Activated naive CD4-positive, alpha-beta T cell treated with anti-CD3 and anti-CD28 coated beads for 36 hours (primary cell): ENCODE measurements around the gene ISG15. TPM values are rescaled to one million over a fixed set of nuclear protein-coding genes. Genes with fewer than 3 reads are reported as not detected.
"Not testable (repeated sequence)": the region's sequence is repeated elsewhere in the genome, so short reads cannot be mapped to it uniquely, and the experiment has no call there.

Experiments used
- CTCF ChIA-PET: fragments of 350-600 bp; sonication (Branson Sonifier 250); formaldehyde crosslinking; loops from one replicate; lab custom pipeline; 2021; ENCODE audit warnings: antibody characterized with exemption; lab: Charles Lee
- DNase-seq: peaks from one replicate; pipeline ENCODE4 v3.0.0-alpha.2; 2020
- H3K27ac Mint-ChIP-seq: one replicate; pipeline ENCODE4 v1.8.0; 2021; ENCODE audit warnings: mild to moderate bottlenecking, mixed read lengths
- H3K27me3 Mint-ChIP-seq: one replicate; pipeline ENCODE4 v1.8.0; 2021; ENCODE audit warnings: low read depth, mixed read lengths
- H3K36me3 Mint-ChIP-seq: one replicate; pipeline ENCODE4 v1.8.0; 2021; ENCODE audit warnings: low read depth, mixed read lengths
- H3K4me1 Mint-ChIP-seq: one replicate; pipeline ENCODE4 v1.8.0; 2021; ENCODE audit warnings: low read depth, mixed read lengths
- H3K4me3 Mint-ChIP-seq: one replicate; pipeline ENCODE4 v1.8.0; 2021; ENCODE audit warnings: mild to moderate bottlenecking, moderate library complexity, mixed read lengths
- H3K9me3 Mint-ChIP-seq: one replicate; pipeline ENCODE4 v1.8.0; 2021; ENCODE audit warnings: mixed read lengths
- intact Hi-C: fragments of 100-400 bp; cut with micrococcal nuclease; formaldehyde crosslinking; loops from one replicate; pipeline ENCODE4 v1.15.1; 2023
- total RNA-seq, 2 experiments: library from RNA; stranded (reverse); gene quantifications; one replicate each; pipeline ENCODE4 v1.2.3, GENCODE V29; 2021

The ISG15 gene
- total RNA-seq, 2 experiments from 2014 or later, result 143 to 147 TPM

- intact Hi-C loops, DNase-seq, CTCF ChIA-PET, H3K36me3 Mint-ChIP-seq, H3K4me3 Mint-ChIP-seq, H3K27ac Mint-ChIP-seq: not testable (repeated sequence)
- Mint-ChIP-seq H3K27me3 (peaks cover 20% of the 10 kb centered on the region), H3K4me1 (peaks cover 20% of the 10 kb centered on the region), H3K9me3 (peaks cover 12% of the 10 kb centered on the region)
Measured at GRCh38 chr1:988061-988460, 25.2 kb upstream of the ISG15 start.

DNA sequence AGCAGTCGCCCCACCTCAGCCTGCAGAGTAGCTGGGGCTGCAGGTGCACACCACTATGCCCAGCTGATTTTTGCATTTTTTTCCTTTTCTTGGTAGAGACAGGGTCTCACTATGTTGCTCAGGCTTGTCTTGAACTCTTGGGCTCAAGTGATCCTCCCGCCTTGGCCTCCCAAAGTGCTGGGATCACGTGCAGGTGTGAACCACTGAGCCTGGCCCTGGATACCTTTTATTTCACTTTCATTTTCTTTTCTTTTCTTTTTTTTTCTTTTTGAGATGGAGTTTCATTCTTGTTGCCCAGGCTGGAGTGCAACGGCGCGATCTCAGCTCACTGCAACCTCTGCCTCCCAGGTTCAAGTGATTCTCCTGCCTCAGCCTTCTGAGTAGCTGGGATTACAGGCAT is 22.0 kb upstream of the ISG15 start:
- Mint-ChIP-seq H3K4me1 (peaks cover 24% of the 10 kb centered on the region), H3K27me3 (peaks cover 19% of the 10 kb centered on the region), H3K9me3 (peaks cover 12% of the 10 kb centered on the region)
- H3K36me3 Mint-ChIP-seq, DNase-seq, H3K27ac Mint-ChIP-seq, intact Hi-C loops, H3K4me3 Mint-ChIP-seq: not testable (repeated sequence)
- CTCF ChIA-PET, result interaction anchor here (1.6 kb wide), 1 partner anchor 22 kb away, joined by 4 read pairs; the partner anchor contains the start of gene ISG15

DNA sequence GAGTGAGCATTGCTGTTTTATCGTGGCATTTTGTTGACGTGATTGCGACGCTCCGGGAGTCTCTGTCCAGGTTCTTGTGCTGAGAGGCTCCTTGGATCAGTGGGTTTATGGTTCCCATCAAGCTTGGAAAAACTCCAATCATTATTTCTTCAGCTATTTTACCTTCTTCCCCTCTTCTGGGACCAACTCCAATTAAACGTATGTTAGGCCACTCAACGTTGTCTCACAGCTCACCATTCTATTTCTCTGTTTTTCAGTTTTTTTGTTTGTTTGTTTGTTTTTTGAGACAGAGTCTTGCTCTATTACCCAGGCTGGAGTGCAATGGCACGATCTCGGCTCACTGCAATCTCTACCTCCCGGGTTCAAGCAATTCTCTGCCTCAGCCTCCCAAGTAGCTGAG is 21.4 kb upstream of the ISG15 start:
- Mint-ChIP-seq H3K4me3 (no peak overlapping the region), H3K27ac (peak overlapping the region; percentile 72), H3K4me1 (peaks cover 24% of the 10 kb centered on the region), H3K27me3 (peaks cover 19% of the 10 kb centered on the region), H3K36me3 (peaks cover 1% of the 10 kb centered on the region), H3K9me3 (peaks cover 12% of the 10 kb centered on the region)
- intact Hi-C loops, result no loop called here
- CTCF ChIA-PET, result interaction anchor here (0.6 to 1.7 kb wide), 6 partner anchors 9 to 196 kb away, joined by 3 to 6 read pairs (median 3); partner anchors contain the start of gene ISG15
- DNase-seq, result no peak

DNA sequence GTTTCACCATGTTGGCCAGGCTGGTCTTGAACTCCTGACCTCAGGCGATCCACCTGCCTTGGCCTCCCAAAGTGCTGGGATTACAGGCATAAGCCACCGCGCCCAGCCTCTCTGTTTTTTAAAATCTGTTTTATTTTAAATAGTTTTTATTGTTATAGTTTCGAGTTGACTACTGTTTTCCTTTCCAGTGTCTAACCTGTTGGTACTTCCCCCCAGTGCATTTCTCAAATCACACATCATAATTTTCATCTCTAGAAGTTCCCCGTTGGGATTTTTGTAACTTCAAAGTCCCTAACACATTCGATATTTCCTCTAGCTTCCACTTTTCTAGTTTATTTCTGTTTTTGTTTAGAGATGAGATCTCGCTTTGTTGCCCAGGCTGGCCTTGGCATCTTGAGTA is 20.9 kb upstream of the ISG15 start:
- peaks cover 1% of the 10 kb centered on the region for H3K36me3 Mint-ChIP-seq
- intact Hi-C loops, result no loop called here
- H3K4me3 Mint-ChIP-seq, result no peak overlapping the region
- DNase-seq, result peak; percentile 47
- CTCF ChIA-PET, result interaction anchor here (0.6 to 1.7 kb wide), 7 partner anchors 9 to 284 kb away, joined by 3 to 6 read pairs (median 3); partner anchors contain the start of gene ISG15
- peaks cover 24% of the 10 kb centered on the region for H3K4me1 Mint-ChIP-seq
- peaks cover 12% of the 10 kb centered on the region for H3K9me3 Mint-ChIP-seq
- peak overlapping the region; percentile 85 for H3K27ac Mint-ChIP-seq
- H3K27me3 Mint-ChIP-seq, result peaks cover 21% of the 10 kb centered on the region

GRCh38 chr1:993379-993995 is 19.8 kb upstream of the ISG15 start:
- Mint-ChIP-seq H3K27ac (no peak overlapping the region), H3K9me3 (peaks cover 12% of the 10 kb centered on the region), H3K4me3 (no peak overlapping the region), H3K36me3 (peaks cover 1% of the 10 kb centered on the region), H3K4me1 (peaks cover 24% of the 10 kb centered on the region), H3K27me3 (peaks cover 24% of the 10 kb centered on the region)
- intact Hi-C loops, result no loop called here
- CTCF ChIA-PET, result interaction anchor here (1.2 to 1.7 kb wide), 4 partner anchors 8 to 70 kb away, joined by 3 to 4 read pairs (median 3); no protein-coding TSS in a partner anchor
- DNase-seq, result no peak

DNA sequence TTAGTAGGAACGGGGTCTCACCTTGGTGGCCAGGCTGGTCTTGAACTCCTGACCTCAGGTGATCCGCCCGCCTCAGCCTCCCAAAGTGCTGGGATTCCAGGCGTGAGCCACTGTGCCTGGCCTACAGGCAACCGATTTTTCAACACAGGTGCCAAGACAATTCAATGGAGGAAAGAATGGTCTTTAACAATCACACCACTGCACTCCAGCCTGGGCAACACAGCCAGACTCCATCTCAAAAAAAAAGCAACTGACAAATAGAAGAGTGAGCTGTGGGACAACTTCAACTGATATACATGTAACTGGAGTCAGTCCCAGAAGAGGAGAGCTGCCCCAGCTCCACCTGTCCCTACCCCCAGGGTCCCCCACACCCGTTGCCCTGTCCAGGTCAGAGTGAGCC is 18.8 kb upstream of the ISG15 start:
- Mint-ChIP-seq H3K9me3 (peaks cover 12% of the 10 kb centered on the region), H3K27me3 (peaks cover 18% of the 10 kb centered on the region), H3K4me1 (peaks cover 26% of the 10 kb centered on the region)
- not testable (repeated sequence) for H3K4me3 Mint-ChIP-seq, DNase-seq, H3K36me3 Mint-ChIP-seq, H3K27ac Mint-ChIP-seq
- CTCF ChIA-PET, result interaction anchor here (0.7 to 1.3 kb wide), 3 partner anchors 9 to 282 kb away, joined by 3 to 5 read pairs (median 3); no protein-coding TSS in a partner anchor
- intact Hi-C loops, result loop anchor here (2.0 kb wide), 1 partner anchor 18 kb away; the partner anchor contains the start of gene ISG15

DNA sequence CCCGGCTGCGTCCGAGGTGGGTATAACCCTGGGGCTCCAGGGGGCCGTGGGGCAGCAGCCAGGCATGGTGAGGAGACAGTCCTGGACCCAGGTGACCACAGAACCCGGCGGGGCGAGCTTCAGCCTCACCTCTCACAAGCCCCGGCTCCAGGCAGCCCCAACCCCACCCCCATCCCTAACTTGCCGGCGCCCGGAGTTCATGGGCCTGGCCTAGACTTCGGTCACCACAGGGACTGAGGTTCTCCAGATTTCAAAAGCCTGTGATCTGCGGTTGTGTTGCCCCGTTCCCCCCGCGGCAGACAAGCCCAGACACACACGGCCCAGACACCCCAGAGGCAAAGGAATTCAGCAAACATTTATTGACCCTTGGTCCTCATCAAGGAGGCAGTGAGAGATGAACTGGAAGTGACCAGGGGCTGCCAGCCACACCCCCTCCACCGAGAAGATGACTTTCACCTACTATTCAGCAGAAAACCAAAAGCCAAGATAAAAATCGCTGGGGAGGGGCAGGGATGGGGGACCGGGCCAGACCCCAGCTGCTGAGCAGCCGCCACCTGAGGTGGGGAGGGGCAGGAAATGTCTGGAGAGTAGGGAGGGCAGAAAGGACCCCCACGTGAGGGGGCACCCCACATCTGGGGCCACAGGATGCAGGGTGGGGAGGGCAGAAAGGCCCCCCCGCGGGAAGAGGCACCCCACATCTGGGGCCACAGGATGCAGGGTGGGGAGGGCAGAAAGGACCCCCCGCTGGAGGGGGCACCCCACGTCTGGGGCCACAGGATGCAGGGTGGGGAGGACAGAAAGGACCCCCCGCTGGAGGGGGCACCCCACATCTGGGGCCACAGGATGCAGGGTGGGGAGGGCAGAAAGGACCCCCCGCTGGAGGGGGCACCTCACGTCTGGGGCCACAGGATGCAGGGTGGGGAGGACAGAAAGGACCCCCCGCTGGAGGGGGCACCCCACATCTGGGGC is 17.3 kb upstream of the ISG15 start:
- H3K4me3 Mint-ChIP-seq, result no peak overlapping the region
- H3K9me3 Mint-ChIP-seq, result peaks cover 12% of the 10 kb centered on the region
- no peak for DNase-seq
- H3K4me1 Mint-ChIP-seq, result peaks cover 29% of the 10 kb centered on the region
- CTCF ChIA-PET, result interaction anchor here (1.2 kb wide), 1 partner anchor 13 kb away, joined by 3 read pairs; no protein-coding TSS in a partner anchor
- H3K27ac Mint-ChIP-seq, result no peak overlapping the region
- intact Hi-C loops, result loop anchor here (2.0 kb wide), 1 partner anchor 17 kb away; the partner anchor contains the start of gene ISG15
- H3K27me3 Mint-ChIP-seq, result peaks cover 22% of the 10 kb centered on the region
- H3K36me3 Mint-ChIP-seq, result peaks cover 1% of the 10 kb centered on the region

- Mint-ChIP-seq H3K27me3 (peaks cover 22% of the 10 kb centered on the region), H3K36me3 (peaks cover 1% of the 10 kb centered on the region), H3K27ac (no peak overlapping the region), H3K9me3 (peaks cover 8% of the 10 kb centered on the region), H3K4me3 (no peak overlapping the region), H3K4me1 (peaks cover 18% of the 10 kb centered on the region)
- no peak for DNase-seq
- CTCF ChIA-PET, result interaction anchor here (0.7 to 1.3 kb wide), 2 partner anchors 13 to 17 kb away, joined by 3 to 7 read pairs; no protein-coding TSS in a partner anchor
- intact Hi-C loops, result no loop called here
Measured at GRCh38 chr1:996851-997712, 16.2 kb upstream of the ISG15 start.

GRCh38 chr1:997713-997992 is 15.6 kb upstream of the ISG15 start:
- peaks cover 4% of the 10 kb centered on the region for H3K9me3 Mint-ChIP-seq
- peaks cover 13% of the 10 kb centered on the region for H3K4me1 Mint-ChIP-seq
- peaks cover 22% of the 10 kb centered on the region for H3K27me3 Mint-ChIP-seq
- CTCF ChIA-PET, result interaction anchor here (0.7 to 1.3 kb wide), 2 partner anchors 14 to 17 kb away, joined by 3 to 7 read pairs; no protein-coding TSS in a partner anchor
- intact Hi-C loops, result no loop called here
- no peak overlapping the region for H3K27ac Mint-ChIP-seq
- DNase-seq, result no peak
- H3K4me3 Mint-ChIP-seq, result no peak overlapping the region
- H3K36me3 Mint-ChIP-seq, result no peaks in the 10 kb centered on the region

DNA sequence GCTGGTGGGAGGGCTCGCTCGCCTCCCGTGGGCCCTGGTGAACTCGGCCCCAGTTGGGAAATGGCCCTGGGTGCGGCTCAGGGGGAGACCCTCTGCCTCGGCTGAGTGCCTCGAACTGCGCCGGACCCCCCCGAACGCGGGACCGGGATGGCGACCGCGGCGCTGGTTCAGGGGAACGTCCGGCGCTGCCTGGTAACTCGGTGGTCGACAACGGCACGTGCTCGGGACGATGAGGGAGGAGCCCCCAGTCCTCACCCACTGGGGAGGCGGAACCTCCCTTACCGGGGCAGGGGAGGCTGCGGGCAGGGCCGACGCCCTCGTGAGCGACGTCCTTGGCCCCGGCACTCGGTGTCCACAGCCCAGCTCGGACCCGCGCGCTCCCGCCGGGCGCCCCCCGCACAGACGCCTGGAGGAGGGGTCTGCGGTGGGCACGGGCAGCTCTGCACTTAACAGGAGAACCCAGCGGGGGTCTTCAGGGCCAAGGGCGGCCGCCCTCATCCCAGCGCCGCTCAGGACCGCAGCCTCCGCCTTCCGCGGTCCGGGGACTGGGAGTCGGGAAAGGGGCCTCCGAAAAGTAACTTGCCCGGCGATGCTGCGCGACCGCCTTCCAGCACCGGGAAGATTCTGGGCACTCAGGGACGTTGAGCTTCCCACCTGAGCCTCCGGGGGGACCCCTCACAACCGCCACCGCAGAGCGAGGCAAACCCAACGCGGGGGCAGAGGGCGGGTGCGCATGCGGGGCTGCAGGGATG is 15.1 kb upstream of the ISG15 start:
- no peak for DNase-seq
- Mint-ChIP-seq H3K4me3 (no peak overlapping the region), H3K27me3 (peaks cover 24% of the 10 kb centered on the region), H3K27ac (no peak overlapping the region), H3K4me1 (peaks cover 8% of the 10 kb centered on the region), H3K36me3 (no peaks in the 10 kb centered on the region), H3K9me3 (no peaks in the 10 kb centered on the region)
- CTCF ChIA-PET, result interaction anchor here (0.7 to 1.3 kb wide), 2 partner anchors 14 to 16 kb away, joined by 3 to 7 read pairs; no protein-coding TSS in a partner anchor
- intact Hi-C loops, result no loop called here

- H3K27ac Mint-ChIP-seq, result no peak overlapping the region
- CTCF ChIA-PET, result no interaction called here
- no peak overlapping the region for H3K4me3 Mint-ChIP-seq
Measured at GRCh38 chr1:998745-998994, 14.6 kb upstream of the ISG15 start.

More at GRCh38 chr1:998745-998994, 14.6 kb upstream of the ISG15 start:
- H3K27me3 Mint-ChIP-seq, result peaks cover 28% of the 10 kb centered on the region
- peaks cover 8% of the 10 kb centered on the region for H3K4me1 Mint-ChIP-seq
- H3K36me3 Mint-ChIP-seq, result no peaks in the 10 kb centered on the region
- H3K9me3 Mint-ChIP-seq, result no peaks in the 10 kb centered on the region
- DNase-seq, result no peak
- intact Hi-C loops, result no loop called here
